ENCODE measurements around the gene PCDH12. TPM values are rescaled to one million over a fixed set of nuclear protein-coding genes. Genes with fewer than 3 reads are reported as not detected.
A peak's percentile ranks its signal among the peaks of the same experiment; 100 is the strongest.

PCDH12 gene
- polyA plus RNA-seq, 1 donor from 2014 or later = not detected

DNA sequence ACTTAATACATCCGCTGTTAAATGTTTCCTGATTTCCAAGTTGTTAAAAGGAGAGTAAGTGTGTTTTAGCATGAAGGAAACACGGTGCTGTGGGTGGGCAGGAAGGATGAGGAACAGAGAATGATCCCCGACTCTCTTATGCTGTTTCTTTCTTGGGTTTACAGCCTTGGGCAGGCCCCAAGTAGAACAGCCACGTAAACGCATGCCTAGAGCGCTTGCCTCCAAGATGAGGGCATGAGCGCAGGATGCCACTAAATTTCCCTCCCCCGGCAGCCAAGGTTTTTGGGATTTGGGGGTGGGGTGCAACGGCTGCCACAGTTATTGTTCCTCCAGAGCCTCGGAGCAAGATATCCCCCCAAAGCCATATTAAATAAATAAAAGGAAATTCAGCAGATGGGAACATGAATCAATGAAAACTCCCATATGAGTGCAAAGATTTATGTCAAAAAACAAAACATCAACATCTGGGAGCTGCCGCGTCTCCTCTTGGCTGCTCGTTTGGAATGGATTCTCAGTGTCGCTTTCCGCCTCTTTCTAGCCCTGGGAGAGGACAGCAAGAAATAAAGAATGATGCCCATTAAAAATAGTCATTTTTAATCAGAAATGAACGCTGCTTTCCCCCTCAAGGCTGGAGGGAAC lies 44.3 kb downstream of the PCDH12 start:
- Histone ChIP-seq H3K79me2 (replicated peaks; ENCODE audit: insufficient read depth, low read length) (no peaks in the 10 kb centered on the region), H3K9me2 (ENCODE audit: insufficient read depth, low read length) (no peaks in the 10 kb centered on the region), H3K9ac (ENCODE audit: low read length) (peak overlapping the region; percentile 29), H3K9me3 (ENCODE audit: low read length) (no peaks in the 10 kb centered on the region), H2AFZ (ENCODE audit: low read depth, low read length) (no peak overlapping the region), H3K27ac (ENCODE audit: low read length) (no peak overlapping the region), H3K4me3 (ENCODE audit: low read length) (peak overlapping the region; percentile 51), H3K27me3 (ENCODE audit: insufficient read depth, low read depth, low read length) (no peaks in the 10 kb centered on the region), H4K20me1 (ENCODE audit: insufficient read depth) (no peaks in the 10 kb centered on the region), H3F3A (ENCODE audit: insufficient read depth, low read length, poor library complexity, severe bottlenecking) (no peaks in the 10 kb centered on the region), H3K4me2 (ENCODE audit: low read length) (no peak overlapping the region), H3K36me3 (ENCODE audit: insufficient read depth, low read length) (no peaks in the 10 kb centered on the region)
- no peak for TF ChIP-seq POLR2AphosphoS5 (IDR thresholded peaks at IDR 0.05)
- TF ChIP-seq EZH2 (IDR thresholded peaks at IDR 0.05; ENCODE audit: borderline replicate concordance, insufficient read depth, low read length, poor library complexity, severe bottlenecking) = no peak
- TF ChIP-seq MXI1 (conservative IDR thresholded peaks at IDR 0.05; ENCODE audit: poor library complexity, severe bottlenecking) = no peak
- TF ChIP-seq, protein P1, sequence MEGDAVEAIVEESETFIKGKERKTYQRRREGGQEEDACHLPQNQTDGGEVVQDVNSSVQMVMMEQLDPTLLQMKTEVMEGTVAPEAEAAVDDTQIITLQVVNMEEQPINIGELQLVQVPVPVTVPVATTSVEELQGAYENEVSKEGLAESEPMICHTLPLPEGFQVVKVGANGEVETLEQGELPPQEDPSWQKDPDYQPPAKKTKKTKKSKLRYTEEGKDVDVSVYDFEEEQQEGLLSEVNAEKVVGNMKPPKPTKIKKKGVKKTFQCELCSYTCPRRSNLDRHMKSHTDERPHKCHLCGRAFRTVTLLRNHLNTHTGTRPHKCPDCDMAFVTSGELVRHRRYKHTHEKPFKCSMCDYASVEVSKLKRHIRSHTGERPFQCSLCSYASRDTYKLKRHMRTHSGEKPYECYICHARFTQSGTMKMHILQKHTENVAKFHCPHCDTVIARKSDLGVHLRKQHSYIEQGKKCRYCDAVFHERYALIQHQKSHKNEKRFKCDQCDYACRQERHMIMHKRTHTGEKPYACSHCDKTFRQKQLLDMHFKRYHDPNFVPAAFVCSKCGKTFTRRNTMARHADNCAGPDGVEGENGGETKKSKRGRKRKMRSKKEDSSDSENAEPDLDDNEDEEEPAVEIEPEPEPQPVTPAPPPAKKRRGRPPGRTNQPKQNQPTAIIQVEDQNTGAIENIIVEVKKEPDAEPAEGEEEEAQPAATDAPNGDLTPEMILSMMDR (IDR thresholded peaks at IDR 0.05; ENCODE audit: poor library complexity, severe bottlenecking) = no peak
- TF ChIP-seq RAD21 (conservative IDR thresholded peaks at IDR 0.05) = no peak
- no peak for TF ChIP-seq EP300 (conservative IDR thresholded peaks at IDR 0.05; ENCODE audit: poor library complexity, severe bottlenecking)
- TF ChIP-seq, protein P2, sequence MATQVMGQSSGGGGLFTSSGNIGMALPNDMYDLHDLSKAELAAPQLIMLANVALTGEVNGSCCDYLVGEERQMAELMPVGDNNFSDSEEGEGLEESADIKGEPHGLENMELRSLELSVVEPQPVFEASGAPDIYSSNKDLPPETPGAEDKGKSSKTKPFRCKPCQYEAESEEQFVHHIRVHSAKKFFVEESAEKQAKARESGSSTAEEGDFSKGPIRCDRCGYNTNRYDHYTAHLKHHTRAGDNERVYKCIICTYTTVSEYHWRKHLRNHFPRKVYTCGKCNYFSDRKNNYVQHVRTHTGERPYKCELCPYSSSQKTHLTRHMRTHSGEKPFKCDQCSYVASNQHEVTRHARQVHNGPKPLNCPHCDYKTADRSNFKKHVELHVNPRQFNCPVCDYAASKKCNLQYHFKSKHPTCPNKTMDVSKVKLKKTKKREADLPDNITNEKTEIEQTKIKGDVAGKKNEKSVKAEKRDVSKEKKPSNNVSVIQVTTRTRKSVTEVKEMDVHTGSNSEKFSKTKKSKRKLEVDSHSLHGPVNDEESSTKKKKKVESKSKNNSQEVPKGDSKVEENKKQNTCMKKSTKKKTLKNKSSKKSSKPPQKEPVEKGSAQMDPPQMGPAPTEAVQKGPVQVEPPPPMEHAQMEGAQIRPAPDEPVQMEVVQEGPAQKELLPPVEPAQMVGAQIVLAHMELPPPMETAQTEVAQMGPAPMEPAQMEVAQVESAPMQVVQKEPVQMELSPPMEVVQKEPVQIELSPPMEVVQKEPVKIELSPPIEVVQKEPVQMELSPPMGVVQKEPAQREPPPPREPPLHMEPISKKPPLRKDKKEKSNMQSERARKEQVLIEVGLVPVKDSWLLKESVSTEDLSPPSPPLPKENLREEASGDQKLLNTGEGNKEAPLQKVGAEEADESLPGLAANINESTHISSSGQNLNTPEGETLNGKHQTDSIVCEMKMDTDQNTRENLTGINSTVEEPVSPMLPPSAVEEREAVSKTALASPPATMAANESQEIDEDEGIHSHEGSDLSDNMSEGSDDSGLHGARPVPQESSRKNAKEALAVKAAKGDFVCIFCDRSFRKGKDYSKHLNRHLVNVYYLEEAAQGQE (IDR thresholded peaks at IDR 0.05; ENCODE audit: borderline replicate concordance) = no peak
- no peak for TF ChIP-seq SMC3 (conservative IDR thresholded peaks at IDR 0.05; ENCODE audit: poor library complexity)
- TF ChIP-seq TAF1 (IDR thresholded peaks at IDR 0.05; ENCODE audit: low read depth) = no peak

DNA sequence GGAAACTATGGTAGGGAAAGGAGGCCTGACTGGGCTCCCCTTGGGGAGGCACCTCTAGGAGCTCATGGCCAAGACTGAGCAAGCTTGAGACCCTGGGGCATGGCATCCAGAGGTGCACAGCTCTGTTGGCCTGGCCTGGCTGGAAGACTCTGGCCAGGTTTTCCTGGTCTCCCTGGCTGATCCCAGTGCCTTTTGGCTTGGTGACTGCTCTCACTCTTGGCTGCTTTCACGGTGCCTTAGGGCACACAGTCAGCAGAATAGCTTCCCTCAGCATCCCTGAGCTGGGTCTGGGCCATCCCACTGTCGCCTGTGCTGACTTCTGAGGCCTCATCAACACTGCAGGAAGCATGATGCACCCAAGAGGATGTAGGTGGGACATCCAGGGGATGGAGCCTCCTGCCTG lies 47.7 kb downstream of the PCDH12 start:
- Histone ChIP-seq H2AFZ (ENCODE audit: low read depth, low read length) (no peak overlapping the region), H3K27me3 (ENCODE audit: insufficient read depth, low read depth, low read length) (no peaks in the 10 kb centered on the region), H3K4me2 (ENCODE audit: low read length) (no peak overlapping the region), H3F3A (ENCODE audit: insufficient read depth, low read length, poor library complexity, severe bottlenecking) (no peaks in the 10 kb centered on the region), H3K9me3 (ENCODE audit: low read length) (no peaks in the 10 kb centered on the region), H3K4me3 (ENCODE audit: low read length) (no peak overlapping the region), H3K9me2 (ENCODE audit: insufficient read depth, low read length) (no peaks in the 10 kb centered on the region), H3K36me3 (ENCODE audit: insufficient read depth, low read length) (no peaks in the 10 kb centered on the region), H3K27ac (ENCODE audit: low read length) (no peak overlapping the region), H4K20me1 (ENCODE audit: insufficient read depth) (no peaks in the 10 kb centered on the region), H3K9ac (ENCODE audit: low read length) (no peak overlapping the region), H3K79me2 (replicated peaks; ENCODE audit: insufficient read depth, low read length) (no peaks in the 10 kb centered on the region)
- TF ChIP-seq TAF1 (IDR thresholded peaks at IDR 0.05; ENCODE audit: low read depth) (no peak), EZH2 (IDR thresholded peaks at IDR 0.05; ENCODE audit: borderline replicate concordance, insufficient read depth, low read length, poor library complexity, severe bottlenecking) (no peak), POLR2AphosphoS5 (IDR thresholded peaks at IDR 0.05) (no peak), SMC3 (conservative IDR thresholded peaks at IDR 0.05; ENCODE audit: poor library complexity) (no peak)

All from neural cell (in vitro differentiated cells).